Gastrocnemius medialis (tissue), 4 donors: ENCODE data around the gene ACACA. TPM values are rescaled to one million over a fixed set of nuclear protein-coding genes. Genes with fewer than 3 reads are reported as not detected.

Source experiments
- ATAC-seq, 2 donors: fragments of 150-250 bp; one replicate each; pipeline ENCODE4 v1.9.1; 2016
- DNase-seq, 2 donors: peaks; one replicate each; pipeline ENCODE4 v3.0.0-alpha.2; 2019
- H3K27ac ChIP-seq, 4 donors: fragments of 200-600 bp; sonication (generic); 1 replicate in 1 of 4; 2 replicates in 3 of 4; pipeline ENCODE4 v1.5.1; 2016 to 2018; ENCODE audit warnings: mild to moderate bottlenecking in 2 of 4, moderate library complexity in 1 of 4
- H3K27me3 ChIP-seq, 3 donors: fragments of 200-600 bp; sonication (generic) in 2 of 3; 1 replicate in 1 of 3; 2 replicates in 2 of 3; pipeline versions ENCODE4 v1.5.1 to v1.6.0; 2016 to 2019; ENCODE audit warnings: mild to moderate bottlenecking in 1 of 3, moderate library complexity in 1 of 3
- H3K36me3 ChIP-seq, 2 donors: fragments of 200-600 bp; sonication (generic) in 1 of 2; one replicate each; pipeline ENCODE4 v1.5.1; 2017 to 2018
- H3K4me1 ChIP-seq, 2 donors: fragments of 200-600 bp; sonication (generic) in 1 of 2; one replicate each; pipeline ENCODE4 v1.5.1; 2016 to 2017; ENCODE audit warnings: mild to moderate bottlenecking in 2 of 2
- H3K4me3 ChIP-seq, 4 donors: fragments of 200-600 bp; sonication (generic) in 3 of 4; 1 replicate in 1 of 4; 2 replicates in 3 of 4; pipeline ENCODE4 v1.5.1; 2016 to 2019; ENCODE audit warnings: mild to moderate bottlenecking in 2 of 4
- H3K9me3 ChIP-seq, 3 donors: fragments of 200-600 bp; sonication (generic) in 2 of 3; 1 replicate in 1 of 3; 2 replicates in 2 of 3; pipeline ENCODE4 v1.5.1; 2016 to 2019
- CTCF ChIP-seq, 5 experiments: fragments of 450-650 bp in 3 of 5; fragments of 200-600 bp in 2 of 5; sonication (generic) in 2 of 5; IDR thresholded peaks in 4 of 5; conservative IDR thresholded peaks in 1 of 5; 1 replicate in 4 of 5; 2 replicates in 1 of 5; pipeline ENCODE4 v1.5.1; 2016 to 2019; ENCODE audit warnings: antibody characterized with exemption in 5 of 5, mild to moderate bottlenecking in 3 of 5, moderate library complexity in 3 of 5
- POLR2A ChIP-seq, 2 donors: fragments of 450-650 bp; IDR thresholded peaks; one replicate each; pipeline ENCODE4 v1.6.1; 2017; ENCODE audit warnings: antibody characterized with exemption in 2 of 2, mild to moderate bottlenecking in 2 of 2, moderate library complexity in 2 of 2
- in situ Hi-C, 4 donors: fragments of 200-750 bp; cut with MboI; loops; one replicate each; pipeline versions ENCODE4 v1.15.0 to v1.8.0; 2017; ENCODE audit warnings: low sequenced_read_pairs in 4 of 4
- intact Hi-C: fragments of 100-400 bp; cut with DNase I; formaldehyde crosslinking; loops from one replicate; pipeline ENCODE4 v1.15.1; 2023; ENCODE audit warnings: low total_unique reads
- total RNA-seq, 4 donors: library from RNA; depleted of rRNA; stranded (reverse); fragments of >200 nt; gene quantifications; one replicate each; pipeline versions ENCODE4 v1.1.0 to v1.2.3, GENCODE V29; 2016

ACACA gene
- total RNA-seq, 4 donors from 2014 or later = 13.4 to 28.9 (median 18.9) TPM

GRCh38 chr17:37391146-37391545 is 15.5 kb downstream of the ACACA start:
- intact Hi-C loops = no loop called here
- H3K9me3 ChIP-seq = no peaks in the 10 kb centered on the region
- in situ Hi-C loops = no loop called here
- no peaks in the 10 kb centered on the region for H3K27me3 ChIP-seq
- H3K4me1 ChIP-seq = peaks cover 0 to 4% of the 10 kb centered on the region in 2 donors
- no peaks in the 10 kb centered on the region for H3K36me3 ChIP-seq
- ATAC-seq (no peak), DNase-seq (no peak)
- H3K4me3 ChIP-seq = no peak overlapping the region
- no peak overlapping the region for H3K27ac ChIP-seq
- TF ChIP-seq POLR2A (IDR thresholded peaks at IDR 0.05) (no peak), CTCF (IDR thresholded peaks at IDR 0.05 in 4 of 5, conservative IDR thresholded peaks at IDR 0.05 in 1 of 5) (no peak)

GRCh38 chr17:37389160-37389559 is 17.5 kb downstream of the ACACA start:
- H3K36me3 ChIP-seq = no peaks in the 10 kb centered on the region
- DNase-seq (no peak), ATAC-seq (no peak)
- no peak for TF ChIP-seq CTCF (IDR thresholded peaks at IDR 0.05 in 4 of 5, conservative IDR thresholded peaks at IDR 0.05 in 1 of 5)
- no peak for TF ChIP-seq POLR2A (IDR thresholded peaks at IDR 0.05)
- in situ Hi-C loops = no loop called here
- H3K27me3 ChIP-seq = no peaks in the 10 kb centered on the region
- H3K4me1 ChIP-seq = peaks cover 0 to 4% of the 10 kb centered on the region in 2 donors
- no peak overlapping the region for H3K27ac ChIP-seq
- no peak overlapping the region for H3K4me3 ChIP-seq
- H3K9me3 ChIP-seq = no peaks in the 10 kb centered on the region
- intact Hi-C loops = no loop called here

- Histone ChIP-seq H3K36me3 (no peaks in the 10 kb centered on the region), H3K4me1 (peaks cover 0 to 4% of the 10 kb centered on the region in 2 donors), H3K27me3 (no peaks in the 10 kb centered on the region), H3K9me3 (no peaks in the 10 kb centered on the region), H3K27ac (no peak overlapping the region), H3K4me3 (no peak overlapping the region)
- in situ Hi-C loops = no loop called here
- ATAC-seq (no peak), DNase-seq (no peak)
- TF ChIP-seq POLR2A (IDR thresholded peaks at IDR 0.05) = no peak
- no peak for TF ChIP-seq CTCF (IDR thresholded peaks at IDR 0.05 in 4 of 5, conservative IDR thresholded peaks at IDR 0.05 in 1 of 5)
- intact Hi-C loops = no loop called here
These were observed 18.4 kb downstream of the ACACA start for GRCh38 chr17:37388266-37388665.

- no peak for ATAC-seq
- Histone ChIP-seq H3K36me3 (no peaks in the 10 kb centered on the region), H3K27me3 (no peaks in the 10 kb centered on the region), H3K9me3 (no peaks in the 10 kb centered on the region), H3K4me3 (no peak overlapping the region), H3K27ac (no peak overlapping the region), H3K4me1 (no peaks in the 10 kb centered on the region)
- TF ChIP-seq POLR2A (IDR thresholded peaks at IDR 0.05) = no peak
- TF ChIP-seq CTCF (IDR thresholded peaks at IDR 0.05 in 4 of 5, conservative IDR thresholded peaks at IDR 0.05 in 1 of 5) = no peak
- in situ Hi-C loops (no loop called here), intact Hi-C loops (no loop called here)
- no peak for DNase-seq
These were observed 20.2 kb downstream of the ACACA start for GRCh38 chr17:37386462-37386861.

GRCh38 chr17:37385474-37385990 is 21.1 kb downstream of the ACACA start:
- Histone ChIP-seq H3K27me3 (no peaks in the 10 kb centered on the region), H3K4me3 (no peak overlapping the region), H3K27ac (no peak overlapping the region), H3K36me3 (no peaks in the 10 kb centered on the region), H3K4me1 (no peaks in the 10 kb centered on the region), H3K9me3 (no peaks in the 10 kb centered on the region)
- ATAC-seq (no peak), DNase-seq (no peak)
- in situ Hi-C loops (no loop called here), intact Hi-C loops (no loop called here)
- TF ChIP-seq CTCF (IDR thresholded peaks at IDR 0.05 in 4 of 5, conservative IDR thresholded peaks at IDR 0.05 in 1 of 5) (no peak), POLR2A (IDR thresholded peaks at IDR 0.05) (no peak)
